ENCODE results near the gene MSH6.

DNA sequence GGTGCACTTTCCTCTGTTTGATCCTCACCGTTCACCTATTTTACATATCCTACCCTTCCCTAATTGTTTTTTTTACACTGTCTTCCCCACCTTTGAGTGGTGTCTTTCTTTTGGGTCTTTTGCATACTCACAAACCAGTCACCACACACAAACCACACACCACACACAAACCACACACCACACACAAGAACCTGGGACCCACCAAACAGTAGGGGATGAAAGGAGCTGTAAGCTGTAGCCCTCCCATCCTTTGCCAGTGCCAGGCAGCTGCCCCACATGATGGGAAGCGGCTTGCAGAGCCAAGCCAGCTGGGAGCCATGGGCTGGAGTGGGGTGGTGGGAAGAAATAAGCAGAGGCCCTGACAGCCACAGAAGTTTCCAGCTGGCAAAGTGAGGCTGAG is 38.9 kb upstream of the MSH6 start:
- TF ChIP-seq CTCF (IDR thresholded peaks at IDR 0.05): no peak
- TF ChIP-seq SIN3A (IDR thresholded peaks at IDR 0.05; ENCODE audit: borderline replicate concordance, insufficient read depth, low read depth, low read length): no peak
- TF ChIP-seq TCF7L2 (IDR thresholded peaks at IDR 0.05; ENCODE audit: low read depth, low read length): no peak
